ENCODE data around the gene KLHL10.
"Not testable (repeated sequence)": the region's sequence is repeated elsewhere in the genome, so short reads cannot be mapped to it uniquely, and the experiment has no call there.

Gene KLHL10

DNA sequence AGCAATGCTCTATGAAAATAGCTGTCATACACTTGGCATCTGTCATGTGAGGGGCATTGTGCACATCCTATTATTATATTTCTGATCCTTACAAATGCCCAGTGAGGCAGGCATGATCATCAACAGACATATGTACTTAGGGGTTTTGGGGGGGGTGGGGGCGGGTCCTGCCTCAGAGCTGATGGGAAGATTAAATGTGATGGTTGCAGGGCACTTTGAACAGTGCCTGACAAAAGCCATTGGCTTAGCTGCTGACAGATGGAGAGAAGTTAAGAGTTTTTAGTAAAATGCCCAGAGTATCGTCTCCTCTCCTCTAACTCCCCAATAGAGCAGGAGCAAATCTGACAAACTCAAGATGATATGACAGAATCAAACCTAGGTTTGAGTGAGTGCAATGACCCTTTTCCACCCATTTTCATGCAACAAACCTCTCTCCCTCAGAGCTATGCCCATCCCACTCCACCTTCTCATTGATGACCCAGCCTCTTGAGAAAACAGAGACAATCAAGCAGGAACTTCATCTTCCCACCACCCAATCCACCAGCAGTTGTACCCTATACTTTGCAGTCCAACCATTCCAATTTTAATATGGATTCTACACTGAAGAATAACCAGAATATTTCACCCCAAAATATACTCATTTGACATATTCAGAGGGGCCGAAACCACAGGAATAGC is 22.8 kb downstream of the KLHL10 start:
- no peak for DNase-seq

DNA sequence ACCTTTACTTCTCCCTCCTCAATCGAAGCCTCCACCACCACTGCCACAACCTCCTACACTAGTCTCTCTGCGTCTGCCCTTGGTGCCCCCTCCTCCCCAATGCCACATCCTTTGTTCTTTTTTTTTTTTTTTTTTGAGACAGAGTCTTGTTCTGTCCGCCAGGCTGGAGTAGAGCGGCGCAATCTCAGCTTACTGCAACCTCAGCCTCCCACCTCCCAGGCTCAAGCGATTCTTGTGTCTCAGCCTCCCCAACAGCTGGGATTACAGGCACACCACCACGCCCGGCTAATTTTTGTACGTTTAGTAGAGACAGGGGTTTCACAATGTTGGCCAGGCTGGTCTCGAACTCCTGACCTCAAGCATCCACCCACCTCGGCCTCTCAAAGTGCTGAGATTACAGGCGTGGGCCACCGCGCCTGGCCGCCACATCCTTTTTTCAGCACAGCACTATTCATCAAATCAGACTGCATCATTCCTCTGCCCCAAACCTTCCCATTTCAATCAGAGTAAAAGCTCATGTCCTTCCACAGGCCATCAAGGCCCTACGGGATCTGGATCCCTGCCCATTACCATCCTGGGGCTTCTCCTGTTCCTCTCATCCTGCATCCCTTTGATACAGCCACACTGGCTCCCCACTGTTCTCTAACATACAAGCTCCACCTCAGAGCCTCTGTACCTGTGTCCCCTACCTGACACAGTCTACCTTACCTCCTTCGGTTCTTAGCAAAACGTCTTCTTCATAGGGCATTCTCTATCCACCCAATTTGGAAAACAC is 25.6 kb downstream of the KLHL10 start:
- DNase-seq, result no peak

DNA sequence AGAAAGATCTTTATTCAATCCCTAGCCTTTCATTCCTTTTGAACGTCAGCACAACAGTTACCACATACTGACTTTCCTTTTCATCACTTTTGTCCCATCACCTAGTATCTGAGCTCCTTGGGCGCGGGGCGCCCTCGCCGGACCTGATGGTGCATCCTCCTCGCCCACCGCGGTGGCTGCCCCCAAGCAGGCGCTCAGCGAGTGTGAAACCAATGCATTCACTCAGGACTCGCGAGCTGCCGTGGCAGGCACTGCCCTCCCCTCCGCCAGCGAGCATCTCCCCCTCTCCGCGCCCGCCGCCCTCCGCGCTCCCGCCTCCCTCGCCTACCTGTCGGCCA is 26.8 kb downstream of the KLHL10 start:
- peak; percentile 53 for DNase-seq

DNA sequence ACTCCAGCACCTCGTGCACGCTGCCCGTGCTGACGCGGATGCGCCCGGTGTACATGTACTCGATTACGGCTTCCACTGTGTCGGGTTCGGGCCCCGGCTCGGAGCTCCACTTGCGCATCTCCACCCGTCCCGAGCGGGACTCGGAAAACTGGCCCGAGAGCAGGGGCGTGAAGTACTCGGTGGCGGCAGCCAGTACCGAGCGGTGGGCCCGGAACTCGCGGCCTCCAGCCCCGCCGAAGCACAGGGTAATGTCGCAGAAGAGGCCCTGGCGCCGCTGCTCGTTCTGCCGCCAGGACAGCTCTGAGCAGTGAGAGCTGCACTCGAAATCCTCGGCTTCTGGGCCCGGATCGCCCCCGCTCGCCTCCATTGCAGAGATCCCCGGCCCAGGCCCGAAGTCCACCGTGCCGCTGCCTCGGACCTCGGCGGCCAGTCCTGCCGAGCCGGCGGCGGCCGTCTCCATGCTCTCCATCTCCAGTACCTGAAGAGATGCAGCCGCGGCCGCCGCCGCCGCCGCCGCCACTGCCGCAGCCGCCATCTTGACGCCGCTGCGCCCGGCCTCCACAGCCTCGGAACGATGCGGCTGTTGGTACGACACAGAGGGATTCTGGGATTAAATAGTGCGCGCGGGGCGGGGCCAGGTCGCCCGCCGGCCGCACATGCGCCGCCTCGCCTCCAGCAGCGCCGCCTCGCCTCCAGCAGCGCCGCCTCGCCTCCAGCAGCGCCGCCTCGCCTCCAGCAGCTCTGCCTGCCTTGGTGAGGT is 27.4 kb downstream of the KLHL10 start, which contains the start of gene KLHL11:
TSS of gene KLHL11 (minus strand) at position 588 of the 760 bp plus-strand sequence. CDS start at position 535, 53 bp downstream.
- DNase-seq, result peak; percentile 78

DNA sequence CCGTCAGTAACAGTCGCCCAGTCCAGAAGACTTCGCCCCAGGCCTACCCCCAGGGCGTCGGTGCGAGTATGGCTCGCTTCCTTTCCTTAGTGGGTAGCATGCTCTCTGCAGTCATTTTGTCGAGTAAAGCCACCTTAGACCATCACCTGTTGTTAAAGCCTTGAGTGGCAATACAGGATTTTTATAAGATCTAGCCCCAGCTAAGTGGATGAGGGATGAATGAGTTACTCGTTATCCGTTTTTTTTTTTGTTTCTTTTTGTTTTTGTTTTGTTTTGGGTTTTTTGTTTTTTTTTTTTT is 27.9 kb downstream of the KLHL10 start:
- DNase-seq, result no peak

DNA sequence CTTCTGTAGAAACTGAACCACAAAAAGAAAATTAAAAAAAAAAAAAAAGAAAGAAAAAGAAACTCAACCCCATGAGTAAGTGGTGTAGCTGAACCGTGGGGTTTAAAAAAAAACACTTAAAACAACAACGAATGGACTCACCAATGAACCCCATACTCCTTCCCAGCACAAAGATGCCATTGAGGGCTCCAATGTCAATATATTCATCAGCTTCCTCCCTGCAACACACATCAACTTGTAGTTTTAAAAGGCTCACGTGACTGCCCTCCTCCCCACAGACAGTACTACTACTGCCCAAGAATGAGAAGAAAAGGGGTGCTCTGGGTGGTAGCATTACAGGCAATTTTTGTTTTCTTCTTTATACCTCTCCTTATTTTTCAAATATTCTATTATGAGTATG is 30.9 kb downstream of the KLHL10 start:
- no peak for DNase-seq

DNA sequence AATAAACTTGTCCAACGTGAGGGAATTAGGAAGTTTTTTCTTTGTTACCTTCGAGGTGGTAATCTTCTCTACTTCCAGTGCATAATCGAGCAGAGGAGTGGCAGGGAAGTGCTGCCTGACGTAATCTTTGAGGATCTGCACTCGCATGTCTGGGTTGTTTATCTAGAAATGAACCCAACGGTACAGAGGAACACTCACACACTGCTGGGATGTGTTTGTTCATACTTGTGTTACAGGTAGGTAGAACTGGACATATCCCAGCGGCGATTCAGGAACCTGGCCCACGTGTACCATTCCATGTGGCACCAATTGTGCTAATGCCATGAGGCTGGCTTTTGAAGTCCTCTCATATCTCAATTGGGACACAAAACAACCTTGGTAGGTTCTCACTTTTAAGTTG is 31.8 kb downstream of the KLHL10 start:
- no peak for DNase-seq

DNA sequence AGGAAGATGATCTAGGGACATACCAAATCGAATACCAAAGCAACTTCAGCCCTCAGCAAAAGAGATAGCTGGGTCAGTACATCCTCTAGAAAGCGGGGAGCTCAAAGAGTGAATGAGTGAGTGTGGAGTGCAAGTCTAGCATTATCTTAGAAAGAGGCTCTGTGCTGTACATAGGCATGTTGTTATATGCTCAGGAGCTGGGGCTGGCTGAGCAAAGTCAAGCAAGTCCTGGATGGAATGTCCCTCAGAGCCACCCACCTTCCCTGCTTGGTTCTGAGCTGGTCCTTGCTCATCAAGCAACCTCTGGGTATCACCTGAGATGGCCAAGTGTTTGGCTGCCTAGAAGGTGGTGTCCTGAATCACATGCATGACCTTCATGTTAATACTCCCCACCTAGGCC is 32.5 kb downstream of the KLHL10 start:
- no peak for DNase-seq

DNA sequence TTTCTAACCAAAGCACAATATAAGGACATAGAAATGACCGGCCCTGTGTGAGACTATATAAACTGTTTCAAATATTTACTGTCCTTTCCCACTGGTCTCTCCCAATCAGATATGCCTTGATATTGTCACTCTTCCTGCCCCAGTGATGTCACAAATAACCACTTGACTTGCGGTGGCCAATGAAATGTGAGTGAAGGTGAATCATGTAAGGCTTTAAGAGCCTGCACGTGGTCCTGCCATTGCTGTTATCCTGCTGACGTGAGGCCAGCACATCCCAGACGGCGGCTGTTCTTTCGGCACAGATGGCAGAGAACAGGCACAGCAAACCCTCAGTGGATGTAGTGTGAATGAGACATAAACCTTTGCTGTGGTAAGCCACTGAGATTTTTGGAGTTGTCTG is 33.0 kb downstream of the KLHL10 start:
- no peak for DNase-seq

DNA sequence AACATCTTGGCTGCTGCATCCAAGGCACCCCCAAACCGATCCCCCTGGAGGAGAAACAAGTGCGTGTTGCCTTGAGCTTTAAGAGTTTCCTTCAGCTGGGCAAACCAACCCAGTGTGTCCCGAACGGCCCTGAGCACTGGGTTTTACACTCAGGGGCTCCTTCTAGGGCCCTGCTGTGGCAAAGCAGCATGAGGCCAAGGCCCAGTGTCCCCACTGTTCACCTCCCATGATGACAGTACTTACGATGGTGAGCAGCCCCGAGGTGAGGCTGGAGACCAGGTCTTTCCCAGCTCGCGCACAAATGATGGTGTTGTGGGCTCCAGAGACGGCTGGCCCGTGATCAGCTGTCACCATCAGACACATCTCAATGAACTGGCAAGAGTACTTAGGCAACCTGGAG is 34.2 kb downstream of the KLHL10 start:
- DNase-seq, result no peak

DNA sequence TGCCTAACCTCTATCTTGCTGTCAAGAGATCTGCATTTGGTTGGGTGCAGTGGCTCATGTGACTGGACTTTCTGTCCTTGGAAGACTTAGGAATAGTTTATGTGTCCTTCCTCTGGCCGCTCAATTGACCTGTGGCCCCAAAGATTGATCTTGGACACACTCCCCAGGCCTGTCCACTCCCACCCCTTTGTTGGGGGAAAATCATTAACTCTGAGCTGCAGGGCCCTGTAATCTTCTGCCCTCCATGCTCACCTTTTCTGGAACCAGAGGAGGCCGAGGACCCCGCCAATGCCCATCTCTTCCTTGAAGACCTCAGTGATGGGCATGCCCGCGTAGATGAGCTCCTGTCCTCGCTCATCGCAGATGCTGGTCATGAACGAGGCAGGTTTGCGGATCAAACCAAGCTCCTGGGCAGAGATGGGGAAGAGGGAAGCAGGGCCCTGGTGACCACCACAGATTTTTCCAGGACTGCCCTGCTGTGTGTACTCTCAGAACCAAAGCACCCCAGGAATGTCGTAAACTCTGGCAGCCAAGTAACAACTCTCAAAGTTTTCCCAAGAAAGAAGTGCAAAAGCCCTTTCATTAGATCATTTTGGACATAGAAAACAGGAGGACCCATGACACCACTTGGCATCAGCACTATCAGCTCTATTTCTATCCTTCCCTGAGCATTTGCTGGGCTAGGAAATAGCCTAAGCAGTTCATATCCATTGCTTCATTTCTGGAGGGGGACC is 36.1 kb downstream of the KLHL10 start:
- no peak for DNase-seq

DNA sequence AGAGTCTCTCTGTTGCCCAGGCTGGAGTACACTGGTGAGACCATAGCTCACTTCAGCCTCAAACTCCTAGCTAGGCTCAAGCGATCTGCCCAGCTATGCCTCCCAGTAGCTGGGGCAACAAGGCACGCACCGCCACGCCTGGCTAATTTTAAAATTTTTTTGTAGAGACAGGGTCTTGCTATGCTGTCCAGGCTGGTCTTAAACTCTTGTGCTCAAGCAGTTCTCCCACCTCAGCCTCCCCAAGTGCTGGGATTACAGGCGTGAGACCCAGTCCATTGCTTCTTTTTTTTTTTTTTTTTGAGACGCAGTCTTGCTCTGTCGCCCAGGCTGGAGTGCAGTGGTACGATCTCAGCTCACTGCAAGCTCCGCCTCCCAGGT is 36.7 kb downstream of the KLHL10 start:
- not testable (repeated sequence) for DNase-seq

DNA sequence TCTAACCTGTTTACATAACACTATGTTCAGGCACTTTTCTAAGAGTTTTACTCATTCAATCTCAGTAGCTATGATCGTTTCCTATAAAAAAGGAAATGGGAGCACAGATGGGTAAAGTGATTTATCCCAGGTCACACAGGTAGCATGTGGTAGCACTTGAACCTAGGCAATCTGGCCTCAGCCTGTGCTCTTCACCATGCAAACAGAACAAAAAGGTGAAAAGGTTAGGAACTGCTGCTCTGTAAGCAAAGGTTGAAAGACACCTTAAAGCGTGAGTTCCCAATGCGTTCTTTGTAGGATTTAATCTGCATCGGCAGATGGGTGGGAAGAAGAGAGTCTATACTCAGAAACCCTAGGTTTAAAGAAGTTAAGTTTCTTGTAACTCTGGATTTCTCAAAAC is 42.5 kb downstream of the KLHL10 start:
- DNase-seq, result no peak

DNA sequence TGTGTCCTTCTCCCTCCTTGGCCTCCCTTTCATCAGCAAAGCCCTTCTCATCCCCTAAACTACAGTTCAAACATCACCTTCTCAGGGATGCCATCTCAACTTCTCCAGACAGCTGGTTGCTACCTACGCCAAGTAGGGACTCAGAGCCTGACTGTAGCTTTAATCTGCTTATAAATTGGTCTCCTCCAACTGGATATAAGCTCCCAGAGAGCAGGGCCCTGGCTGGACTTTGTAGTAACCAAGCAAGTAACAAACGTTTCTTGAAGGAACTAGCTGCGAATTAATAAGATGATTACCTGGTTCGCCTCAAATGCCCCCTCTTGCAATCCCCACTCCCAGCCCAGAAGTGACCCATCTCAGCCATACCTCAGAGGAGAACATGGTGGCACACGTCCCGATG is 45.1 kb downstream of the KLHL10 start:
- no peak for DNase-seq

DNA sequence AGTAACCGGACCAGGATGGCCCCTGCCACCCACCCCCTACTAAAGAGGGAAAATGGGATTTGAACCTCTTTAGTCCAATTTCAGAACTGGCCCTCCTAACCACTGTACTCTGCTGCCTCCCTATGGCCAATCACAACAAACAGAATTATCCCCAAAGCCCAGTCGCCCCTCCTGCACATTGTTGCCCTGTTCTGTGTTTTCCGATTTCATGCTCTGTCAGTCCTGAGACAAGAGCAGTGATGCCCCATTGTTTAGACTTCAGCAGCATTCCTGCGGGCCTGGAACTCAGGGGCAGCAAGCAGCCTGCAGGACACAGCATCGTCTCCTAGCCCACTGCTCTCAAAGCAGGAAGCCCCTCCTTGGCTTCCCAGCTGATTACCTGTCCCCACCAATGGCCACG is 48.1 kb downstream of the KLHL10 start:
- DNase-seq, result no peak

DNA sequence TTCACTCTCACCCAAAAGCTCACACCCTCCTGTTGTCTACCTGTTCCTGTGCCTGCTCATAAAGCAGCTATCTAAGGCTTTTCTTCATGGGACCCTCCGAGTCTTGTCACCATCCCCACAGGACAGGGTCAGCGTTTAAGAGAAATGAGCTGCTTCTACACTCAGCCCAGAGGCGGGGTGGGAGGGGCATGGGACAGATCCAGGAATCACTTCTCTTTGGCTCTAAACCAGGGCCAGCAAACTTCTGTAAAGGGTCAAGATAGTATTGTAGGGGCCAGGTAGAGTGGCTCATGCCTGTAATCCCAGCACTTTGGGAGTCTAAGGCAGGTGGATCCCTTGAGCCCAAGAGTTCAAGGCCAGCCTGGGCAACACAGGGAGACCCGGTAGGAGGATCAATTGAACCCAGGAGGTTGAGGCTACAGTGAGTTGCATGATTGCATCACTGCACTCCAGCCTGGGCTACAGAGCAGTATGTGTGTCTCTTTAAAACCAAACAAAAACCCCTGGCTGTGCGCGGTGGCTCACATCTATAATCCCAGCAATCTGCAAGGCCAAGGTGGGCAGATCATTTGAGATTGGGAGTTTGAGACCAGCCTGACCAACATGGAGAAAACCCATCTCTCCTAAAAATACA is 50.8 kb downstream of the KLHL10 start:
- no peak for DNase-seq

DNA sequence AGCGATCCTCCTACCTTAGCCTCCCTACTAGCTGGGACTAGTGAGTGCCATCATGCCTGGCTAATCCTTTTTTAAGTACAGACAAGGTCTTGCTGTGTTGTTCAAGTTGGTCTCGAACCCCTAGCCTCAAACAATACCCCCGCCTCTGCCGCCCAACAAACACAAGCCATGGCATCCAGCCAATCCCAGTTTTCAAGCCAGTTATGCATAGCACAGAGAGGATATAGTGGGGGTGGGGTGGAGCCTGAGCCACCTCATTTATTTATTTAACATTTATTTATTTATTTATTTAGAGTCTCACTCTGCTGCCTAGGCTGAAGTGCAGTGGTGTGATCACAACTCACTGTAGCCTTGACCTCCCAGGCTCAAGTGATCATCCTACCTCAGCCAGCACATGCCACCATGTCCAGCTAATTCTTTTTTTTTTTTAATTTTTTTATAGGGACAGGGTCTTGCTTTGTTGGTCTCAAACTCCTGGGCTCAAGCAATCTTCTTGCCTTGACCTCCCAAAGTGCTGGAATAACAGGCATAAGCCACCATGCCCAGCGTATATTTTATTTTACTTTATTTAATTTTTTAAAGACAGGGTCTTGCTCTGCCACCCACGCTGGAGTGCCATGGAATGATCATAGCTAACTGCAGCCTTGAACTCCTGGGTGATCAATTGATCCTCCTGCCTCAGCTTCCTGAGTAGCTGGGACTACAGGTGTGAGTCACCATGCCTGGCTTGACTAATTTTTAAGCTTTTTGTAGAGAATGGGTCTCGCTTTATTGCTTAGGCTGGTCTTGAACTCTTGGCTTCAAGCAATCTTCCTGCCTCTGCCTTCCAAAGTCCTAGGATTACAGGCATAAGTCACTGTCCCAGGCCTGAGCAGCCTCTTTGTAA is 53.8 kb downstream of the KLHL10 start:
- no peak for DNase-seq

DNA sequence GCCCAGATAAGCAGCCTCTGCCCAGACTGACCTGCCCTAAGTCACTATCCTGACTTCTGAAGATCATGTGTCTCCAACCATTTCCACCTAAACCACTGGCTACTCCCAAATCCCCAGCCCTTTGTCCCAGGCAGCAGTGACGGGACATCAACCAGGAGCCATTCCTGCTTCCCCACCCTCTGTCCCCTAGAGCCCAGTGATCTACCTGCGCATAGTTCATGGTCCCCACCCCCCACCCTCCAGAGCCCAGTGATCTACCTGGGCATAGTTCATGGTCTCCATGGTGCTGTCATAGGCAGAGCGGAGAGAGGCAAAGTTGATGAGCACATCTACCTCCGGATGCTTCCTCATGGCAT is 54.4 kb downstream of the KLHL10 start:
- DNase-seq, result no peak

DNA sequence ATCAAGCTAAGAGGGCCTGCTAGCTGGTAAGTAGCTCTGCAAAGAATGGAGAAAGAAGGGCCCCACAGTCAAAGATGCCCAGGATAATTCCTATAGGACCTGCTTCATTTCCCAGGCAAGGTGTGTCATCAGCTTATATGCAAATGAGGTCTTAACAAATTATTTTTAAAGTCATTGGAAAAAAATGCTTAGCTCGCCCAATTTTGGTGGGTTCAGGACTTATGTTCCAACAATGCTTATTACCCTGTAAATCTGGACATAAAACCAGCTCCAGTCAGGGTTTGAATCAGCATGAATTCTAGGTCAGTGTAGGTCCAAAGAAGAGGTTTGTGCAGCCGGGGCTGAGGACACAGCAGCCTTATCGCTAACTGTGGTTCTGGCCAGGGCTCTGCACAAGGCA is 55.8 kb downstream of the KLHL10 start:
- DNase-seq, result no peak

DNA sequence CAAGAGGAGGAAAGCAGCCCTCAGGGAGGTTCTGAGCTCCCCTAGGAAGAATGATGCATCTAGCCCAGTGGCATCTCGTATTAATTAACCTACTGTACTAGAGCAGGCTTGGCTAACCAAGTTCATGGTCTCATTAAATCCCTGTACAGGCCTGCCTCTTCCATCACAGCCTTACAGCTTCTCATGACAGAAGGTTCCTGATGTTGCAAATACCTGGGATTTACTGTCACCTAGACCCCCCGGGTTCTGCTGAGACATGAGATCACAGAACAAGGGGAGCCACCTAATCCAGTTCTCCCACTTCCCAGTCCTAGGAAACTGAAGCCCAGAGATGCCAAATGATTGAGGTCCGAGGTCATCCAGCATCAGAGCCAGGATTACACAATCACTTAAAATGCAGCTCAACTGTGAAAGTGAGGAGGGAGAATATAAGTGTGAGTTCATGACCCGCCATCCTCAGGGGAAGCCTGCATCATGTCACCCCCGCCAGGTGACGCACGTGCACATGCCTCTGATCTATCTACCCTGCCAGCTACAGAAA is 57.2 kb downstream of the KLHL10 start:
- no peak for DNase-seq

DNA sequence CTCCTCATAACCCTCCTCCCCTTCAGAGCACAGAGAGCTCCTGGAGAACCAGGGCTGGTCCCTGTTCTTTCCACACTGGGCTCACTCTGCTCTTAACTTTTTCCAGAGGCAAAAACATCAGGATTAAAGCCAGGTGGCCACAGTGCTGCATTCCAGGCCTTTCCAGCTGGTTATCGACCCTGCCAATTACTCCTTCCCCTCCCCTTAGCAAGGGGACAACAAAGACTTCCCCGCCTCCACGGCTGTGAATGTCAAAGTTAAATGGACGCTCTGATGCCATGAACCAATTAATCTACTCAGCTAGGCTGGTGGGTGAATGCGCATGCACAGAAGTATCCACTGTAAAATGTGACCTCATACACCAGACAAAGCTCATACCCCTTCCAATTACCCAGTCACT is 58.0 kb downstream of the KLHL10 start:
- no peak for DNase-seq

DNA sequence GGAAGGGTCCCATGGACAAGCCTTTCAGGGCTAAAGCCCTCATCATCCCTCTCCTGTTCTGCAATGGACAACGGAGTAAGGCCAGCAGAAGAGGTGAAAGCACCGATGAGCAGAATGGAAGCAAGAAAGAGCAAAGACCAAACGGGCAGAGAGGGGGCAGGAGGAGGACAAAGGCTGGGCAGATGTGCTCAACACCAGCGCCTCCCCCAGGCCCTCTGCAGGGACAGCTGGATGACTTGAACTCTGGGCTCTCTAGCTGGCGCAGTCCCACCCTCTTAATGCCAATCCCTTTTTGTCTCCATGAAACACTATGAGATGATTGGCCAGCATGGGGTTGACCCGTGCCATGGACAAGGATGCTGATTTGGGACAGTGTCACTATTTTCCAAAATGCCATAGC is 59.1 kb downstream of the KLHL10 start:
- DNase-seq, result no peak
